ENCODE results near the gene APBA2.

The APBA2 gene

GRCh38 chr15:28933710-28934445 is 48.1 kb downstream of the APBA2 start:
- Mint-ChIP-seq H3K27me3 (ENCODE audit: low read depth, poor library complexity) (no peaks in the 10 kb centered on the region), H3K9me3 (peaks cover 17% of the 10 kb centered on the region), H3K36me3 (ENCODE audit: low read depth) (peaks cover 36% of the 10 kb centered on the region), H3K4me3 (no peak overlapping the region), H3K27ac (no peak overlapping the region), H3K4me1 (peaks cover 60% of the 10 kb centered on the region)
- no peak for TF ChIP-seq CTCF (IDR thresholded peaks at IDR 0.05)
- no peak for DNase-seq

- H3K27me3 Mint-ChIP-seq (ENCODE audit: low read depth, poor library complexity), result no peaks in the 10 kb centered on the region
- H3K4me3 Mint-ChIP-seq, result no peak overlapping the region
- DNase-seq, result no peak
- H3K36me3 Mint-ChIP-seq (ENCODE audit: low read depth), result peaks cover 36% of the 10 kb centered on the region
- TF ChIP-seq CTCF (IDR thresholded peaks at IDR 0.05), result no peak
- no peak overlapping the region for H3K27ac Mint-ChIP-seq
- peaks cover 18% of the 10 kb centered on the region for H3K9me3 Mint-ChIP-seq
- H3K4me1 Mint-ChIP-seq, result peaks cover 60% of the 10 kb centered on the region
These were observed 48.9 kb downstream of the APBA2 start for GRCh38 chr15:28934645-28935044.

GRCh38 chr15:28935316-28935715 is 49.5 kb downstream of the APBA2 start:
- TF ChIP-seq CTCF (IDR thresholded peaks at IDR 0.05), result peak; percentile 35
- H3K27me3 Mint-ChIP-seq (ENCODE audit: low read depth, poor library complexity), result no peaks in the 10 kb centered on the region
- H3K27ac Mint-ChIP-seq, result no peak overlapping the region
- DNase-seq, result peak; percentile 51
- peaks cover 39% of the 10 kb centered on the region for H3K36me3 Mint-ChIP-seq (ENCODE audit: low read depth)
- H3K4me3 Mint-ChIP-seq, result no peak overlapping the region
- H3K4me1 Mint-ChIP-seq, result peaks cover 60% of the 10 kb centered on the region
- peaks cover 18% of the 10 kb centered on the region for H3K9me3 Mint-ChIP-seq

GRCh38 chr15:28936081-28936480 is 50.3 kb downstream of the APBA2 start:
- TF ChIP-seq CTCF (IDR thresholded peaks at IDR 0.05), result no peak
- H3K4me1 Mint-ChIP-seq, result peaks cover 60% of the 10 kb centered on the region
- no peak overlapping the region for H3K27ac Mint-ChIP-seq
- H3K36me3 Mint-ChIP-seq (ENCODE audit: low read depth), result peaks cover 45% of the 10 kb centered on the region
- H3K4me3 Mint-ChIP-seq, result no peak overlapping the region
- peaks cover 18% of the 10 kb centered on the region for H3K9me3 Mint-ChIP-seq
- H3K27me3 Mint-ChIP-seq (ENCODE audit: low read depth, poor library complexity), result no peaks in the 10 kb centered on the region
- DNase-seq, result no peak

GRCh38 chr15:28936481-28936881 is 50.7 kb downstream of the APBA2 start:
- Mint-ChIP-seq H3K27me3 (ENCODE audit: low read depth, poor library complexity) (no peaks in the 10 kb centered on the region), H3K4me1 (peaks cover 60% of the 10 kb centered on the region), H3K27ac (no peak overlapping the region), H3K9me3 (peaks cover 18% of the 10 kb centered on the region), H3K36me3 (ENCODE audit: low read depth) (peaks cover 47% of the 10 kb centered on the region), H3K4me3 (no peak overlapping the region)
- no peak for TF ChIP-seq CTCF (IDR thresholded peaks at IDR 0.05)
- no peak for DNase-seq

GRCh38 chr15:28937271-28937670 is 51.5 kb downstream of the APBA2 start:
- H3K27me3 Mint-ChIP-seq (ENCODE audit: low read depth, poor library complexity), result peaks cover under 1% of the 10 kb centered on the region
- H3K4me1 Mint-ChIP-seq, result peaks cover 61% of the 10 kb centered on the region
- peaks cover 16% of the 10 kb centered on the region for H3K9me3 Mint-ChIP-seq
- DNase-seq, result no peak
- no peak overlapping the region for H3K4me3 Mint-ChIP-seq
- H3K36me3 Mint-ChIP-seq (ENCODE audit: low read depth), result peaks cover 44% of the 10 kb centered on the region
- TF ChIP-seq CTCF (IDR thresholded peaks at IDR 0.05), result no peak
- peak overlapping the region; percentile 32 for H3K27ac Mint-ChIP-seq
